Measurements from ENCODE around the gene ARV1.

The ARV1 gene

GRCh38 chr1:230978491-230979388 is at the start of gene ARV1, which contains the start of gene TTC13:
ARV1 (plus strand) TSS chr1:230979094; CDS start chr1:230979106, 12 bp downstream.
TTC13 (minus strand) TSS chr1:230978861; CDS start chr1:230978830, 31 bp downstream.
- peak; percentile 98 for DNase-seq (ENCODE audit: insufficient read length, low spot score)
- peak; percentile 90 for FAIRE-seq

GRCh38 chr1:230930986-230931385 is 47.9 kb upstream of the ARV1 start:
- DNase-seq (ENCODE audit: insufficient read length, low spot score), result no peak
- no peak for FAIRE-seq

- no peak for FAIRE-seq
- DNase-seq (ENCODE audit: insufficient read length, low spot score), result no peak
Observed at GRCh38 chr1:230935852-230936251, 43.0 kb upstream of the ARV1 start.

GRCh38 chr1:230936475-230936874 is 42.4 kb upstream of the ARV1 start:
- DNase-seq (ENCODE audit: insufficient read length, low spot score) (no peak), FAIRE-seq (no peak)

- FAIRE-seq, result no peak
Observed at GRCh38 chr1:230937371-230937770, 41.5 kb upstream of the ARV1 start.

GRCh38 chr1:230938924-230939368 is 39.9 kb upstream of the ARV1 start:
- FAIRE-seq (no peak), DNase-seq (ENCODE audit: insufficient read length, low spot score) (no peak)

More at GRCh38 chr1:230937371-230937770, 41.5 kb upstream of the ARV1 start:
- no peak for DNase-seq (ENCODE audit: insufficient read length, low spot score)

GRCh38 chr1:230939806-230940489 is 38.9 kb upstream of the ARV1 start:
- FAIRE-seq (no peak), DNase-seq (ENCODE audit: insufficient read length, low spot score) (no peak)

- DNase-seq (ENCODE audit: insufficient read length, low spot score), result no peak
- FAIRE-seq, result no peak
Observed at GRCh38 chr1:230940848-230941247, 38.0 kb upstream of the ARV1 start.

- FAIRE-seq (no peak), DNase-seq (ENCODE audit: insufficient read length, low spot score) (no peak)
Observed at GRCh38 chr1:230943048-230943593, 35.8 kb upstream of the ARV1 start.

- DNase-seq (ENCODE audit: insufficient read length, low spot score) (no peak), FAIRE-seq (no peak)
Observed at GRCh38 chr1:230948301-230948700, 30.6 kb upstream of the ARV1 start.

- DNase-seq (ENCODE audit: insufficient read length, low spot score) (no peak), FAIRE-seq (no peak)
Observed at GRCh38 chr1:230948903-230949302, 30.0 kb upstream of the ARV1 start.

- FAIRE-seq, result no peak
- no peak for DNase-seq (ENCODE audit: insufficient read length, low spot score)
Observed at GRCh38 chr1:230950404-230950803, 28.5 kb upstream of the ARV1 start.

- DNase-seq (ENCODE audit: insufficient read length, low spot score), result no peak
- no peak for FAIRE-seq
Observed at GRCh38 chr1:230957580-230957989, 21.3 kb upstream of the ARV1 start.

- DNase-seq (ENCODE audit: insufficient read length, low spot score), result no peak
- FAIRE-seq, result no peak
Observed at GRCh38 chr1:230958370-230958769, 20.5 kb upstream of the ARV1 start.

- FAIRE-seq, result no peak
- DNase-seq (ENCODE audit: insufficient read length, low spot score), result no peak
Observed at GRCh38 chr1:230964896-230965295, 14.0 kb upstream of the ARV1 start.

- FAIRE-seq, result no peak
- no peak for DNase-seq (ENCODE audit: insufficient read length, low spot score)
Observed at GRCh38 chr1:230965535-230965934, 13.4 kb upstream of the ARV1 start.

GRCh38 chr1:230966358-230966873 is 12.5 kb upstream of the ARV1 start:
- FAIRE-seq, result peak; percentile 49
- no peak for DNase-seq (ENCODE audit: insufficient read length, low spot score)

- no peak for DNase-seq (ENCODE audit: insufficient read length, low spot score)
- no peak for FAIRE-seq
Observed at GRCh38 chr1:230970432-230970831, 8.5 kb upstream of the ARV1 start.

- FAIRE-seq, result no peak
Observed at GRCh38 chr1:230971771-230972170, 7.1 kb upstream of the ARV1 start.

GRCh38 chr1:230972855-230973271 is 6.0 kb upstream of the ARV1 start:
- FAIRE-seq (no peak), DNase-seq (ENCODE audit: insufficient read length, low spot score) (no peak)

More at GRCh38 chr1:230971771-230972170, 7.1 kb upstream of the ARV1 start:
- DNase-seq (ENCODE audit: insufficient read length, low spot score), result no peak

- FAIRE-seq (no peak), DNase-seq (ENCODE audit: insufficient read length, low spot score) (no peak)
Observed at GRCh38 chr1:230975636-230976035, 3.3 kb upstream of the ARV1 start.
